Inferior parietal cortex (tissue), 1 donor: ENCODE measurements around the gene PRAF2.
A peak's percentile ranks its signal among the peaks of the same experiment; 100 is the strongest.

Source experiments
- DNase-seq: peaks from one replicate; pipeline ENCODE4 v3.0.0-alpha.2; 2016; ENCODE audit errors: extremely low spot score

The PRAF2 gene, protein sequence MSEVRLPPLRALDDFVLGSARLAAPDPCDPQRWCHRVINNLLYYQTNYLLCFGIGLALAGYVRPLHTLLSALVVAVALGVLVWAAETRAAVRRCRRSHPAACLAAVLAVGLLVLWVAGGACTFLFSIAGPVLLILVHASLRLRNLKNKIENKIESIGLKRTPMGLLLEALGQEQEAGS

DNA sequence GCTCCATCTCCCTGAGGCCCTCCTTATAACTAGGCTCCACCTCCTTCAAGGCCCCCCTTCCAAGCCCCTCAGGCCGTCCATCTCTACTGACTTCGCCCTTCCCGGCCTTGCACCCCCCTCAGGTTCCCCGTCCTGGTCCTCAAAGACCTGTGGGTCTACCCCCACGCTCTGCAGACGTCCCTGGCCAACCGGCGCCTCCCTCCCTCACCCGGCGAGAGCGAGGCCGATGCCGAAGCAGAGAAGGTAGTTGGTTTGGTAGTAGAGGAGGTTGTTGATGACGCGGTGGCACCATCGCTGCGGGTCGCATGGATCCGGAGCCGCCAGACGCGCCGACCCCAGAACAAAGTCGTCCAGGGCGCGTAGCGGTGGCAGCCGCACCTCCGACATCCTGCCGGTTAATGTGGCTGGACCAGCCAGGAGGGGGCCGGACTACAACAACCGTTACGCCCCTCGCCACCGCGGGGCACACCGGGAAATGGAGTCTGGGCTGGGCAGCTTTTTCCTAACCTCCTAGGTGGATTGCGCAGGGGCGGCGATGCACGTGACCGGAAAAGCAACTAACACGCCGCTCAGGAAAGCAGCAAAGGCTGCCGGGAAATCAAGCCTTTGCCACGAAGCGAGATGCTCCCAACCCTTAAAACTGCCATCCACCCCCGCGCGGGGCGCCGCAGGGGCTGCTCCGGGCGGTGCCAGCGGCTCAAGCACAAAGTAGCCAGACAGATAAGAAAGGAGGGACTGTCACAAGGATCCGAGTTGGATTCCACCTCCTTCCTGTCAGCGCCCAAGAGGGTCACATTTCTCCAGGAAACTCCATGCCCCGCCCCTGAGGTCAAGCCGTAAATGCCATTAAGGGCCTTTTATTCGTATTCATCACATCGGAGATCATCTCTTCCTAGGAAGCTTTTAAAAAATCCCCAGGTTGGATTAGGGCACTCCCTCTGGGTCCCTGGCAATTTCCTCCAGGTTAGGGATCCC lies at the start of gene PRAF2:
Gene PRAF2, minus strand, starts transcription at position 402 of the 975 bp plus-strand sequence. Its CDS starts 15 bp downstream, at position 387.
- peak; percentile 90 for DNase-seq

DNA sequence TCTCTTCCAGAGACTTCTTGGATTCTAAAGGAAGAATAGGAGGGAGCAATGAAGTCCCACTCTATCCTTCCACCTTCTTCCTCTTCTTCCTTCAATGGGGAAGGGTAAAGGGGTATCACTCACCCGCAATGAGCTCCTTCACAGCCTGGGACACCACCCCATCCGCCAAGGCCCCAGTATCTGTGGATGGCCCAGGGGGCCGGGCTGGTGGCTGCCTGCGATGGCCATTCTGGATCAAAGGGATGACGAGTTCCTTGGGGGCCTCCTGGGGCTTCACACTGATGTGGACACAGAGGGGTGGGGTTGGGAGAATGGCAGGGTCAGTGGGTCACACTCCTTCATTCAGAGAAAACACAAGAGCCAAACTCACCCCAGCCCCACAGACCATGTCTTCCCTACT lies 48.7 kb upstream of the PRAF2 start:
- DNase-seq, result no peak

GRCh38 chrX:49120091-49120490 lies 46.3 kb upstream of the PRAF2 start:
- no peak for DNase-seq

GRCh38 chrX:49117581-49117980 lies 43.8 kb upstream of the PRAF2 start:
- no peak for DNase-seq

GRCh38 chrX:49116716-49117115 lies 42.9 kb upstream of the PRAF2 start:
- DNase-seq, result no peak

- DNase-seq, result no peak
These were observed 42.3 kb upstream of the PRAF2 start for GRCh38 chrX:49116076-49116475.

- peak; percentile 49 for DNase-seq
These were observed 38.0 kb upstream of the PRAF2 start for GRCh38 chrX:49111791-49112190.

DNA sequence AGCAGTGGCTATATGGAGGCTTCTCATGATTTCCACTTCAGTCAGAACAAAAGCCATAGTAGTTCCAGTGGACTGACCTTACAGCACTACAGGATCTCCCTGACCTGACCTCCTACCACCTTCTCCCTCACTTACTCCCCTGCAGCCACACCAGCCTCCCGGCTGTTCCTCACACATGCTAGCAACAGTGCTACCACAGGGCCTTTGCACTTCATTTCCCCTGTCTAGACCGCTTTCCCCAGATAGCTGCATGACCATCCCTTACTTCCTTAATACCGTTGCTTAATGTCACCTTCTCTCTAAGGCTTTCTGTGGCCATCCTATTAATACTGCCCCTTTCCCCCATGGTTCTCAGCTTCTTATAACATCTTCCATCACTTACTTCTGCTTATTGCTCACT lies 36.6 kb upstream of the PRAF2 start:
- DNase-seq, result no peak

GRCh38 chrX:49108641-49109040 lies 34.8 kb upstream of the PRAF2 start:
- no peak for DNase-seq

- DNase-seq, result peak; percentile 48
These were observed 33.1 kb upstream of the PRAF2 start for GRCh38 chrX:49106930-49107329.

DNA sequence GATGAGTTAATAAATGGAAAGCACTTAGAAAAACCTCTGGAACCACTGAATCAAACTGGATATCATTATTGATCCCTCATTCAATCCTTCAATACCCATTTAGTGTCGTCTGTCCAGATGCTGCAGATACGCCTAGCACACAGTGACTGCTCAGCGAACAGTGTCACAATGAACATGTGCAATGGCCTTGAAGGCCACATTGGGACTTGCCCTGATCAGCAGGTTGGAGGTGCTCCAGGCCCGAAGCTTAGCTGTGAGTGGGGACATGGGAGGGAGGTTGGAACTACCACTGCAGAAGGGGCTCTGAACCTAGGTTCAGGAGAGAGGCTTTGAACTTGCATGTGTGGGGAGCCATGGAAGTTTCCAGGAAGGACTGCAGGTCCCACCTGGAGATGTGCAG lies 32.5 kb upstream of the PRAF2 start:
- DNase-seq, result no peak

DNA sequence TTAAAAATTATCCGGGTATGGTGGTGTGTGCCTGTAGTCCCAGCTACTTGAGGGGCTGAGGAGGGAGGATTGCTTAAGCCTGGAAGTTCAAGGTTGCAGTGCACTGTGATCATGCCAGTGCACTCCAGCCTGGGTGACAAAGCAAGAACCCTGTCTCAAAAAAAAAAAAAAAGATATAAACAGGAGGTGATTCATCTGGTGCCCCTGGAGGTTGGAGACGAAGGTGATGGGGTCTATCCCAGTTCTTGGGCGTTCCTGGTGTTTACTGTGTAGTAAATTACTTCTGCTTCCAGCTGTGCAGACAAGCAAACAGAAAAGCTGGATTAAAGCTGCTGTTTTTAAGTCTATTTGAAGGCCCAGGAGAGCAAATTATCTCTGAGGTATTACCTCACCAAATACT lies 29.8 kb upstream of the PRAF2 start:
- DNase-seq, result no peak

- no peak for DNase-seq
These were observed 28.4 kb upstream of the PRAF2 start for GRCh38 chrX:49102190-49102589.

- no peak for DNase-seq
These were observed 27.8 kb upstream of the PRAF2 start for GRCh38 chrX:49101629-49101984.

GRCh38 chrX:49100704-49101628 lies 27.2 kb upstream of the PRAF2 start:
- peak; percentile 90 for DNase-seq

- DNase-seq, result no peak
These were observed 22.6 kb upstream of the PRAF2 start for GRCh38 chrX:49096419-49096818.

DNA sequence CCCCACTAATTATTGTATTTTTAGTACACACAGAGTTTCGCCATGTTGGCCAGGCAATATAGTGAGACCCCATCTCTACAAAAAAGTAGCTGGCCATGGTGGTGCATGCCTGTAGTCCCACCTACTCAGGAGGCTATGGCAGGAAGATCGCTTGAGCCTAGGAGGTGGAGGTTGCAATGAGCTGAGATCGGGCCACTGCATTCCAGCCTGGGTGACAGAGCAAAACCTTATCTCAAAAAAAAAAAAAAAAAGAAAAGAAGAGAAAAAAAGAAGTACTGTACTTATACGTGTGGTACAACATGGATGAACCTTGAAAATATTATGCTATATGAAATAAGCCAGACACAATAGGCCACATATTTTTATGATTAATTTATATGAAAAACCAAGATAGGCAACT lies 15.8 kb upstream of the PRAF2 start:
- DNase-seq, result no peak

- DNase-seq, result no peak
These were observed 8.6 kb upstream of the PRAF2 start for GRCh38 chrX:49082271-49082871.

GRCh38 chrX:49079489-49080428 lies 6.0 kb upstream of the PRAF2 start, which contains the start of gene WDR45:
Gene WDR45 (minus strand): TSS chrX:49079887. CDS start chrX:49078095, 1,792 bp downstream.
- peak; percentile 66 for DNase-seq

- DNase-seq, result no peak
These were observed 4.1 kb upstream of the PRAF2 start for GRCh38 chrX:49077941-49078340.
